ENCODE results near the gene SEBOX.

The SEBOX gene

GRCh38 chr17:28394337-28395116 is 29.5 kb upstream of the SEBOX start:
- DNase-seq (ENCODE audit: low read depth, low spot score) = no peak

DNA sequence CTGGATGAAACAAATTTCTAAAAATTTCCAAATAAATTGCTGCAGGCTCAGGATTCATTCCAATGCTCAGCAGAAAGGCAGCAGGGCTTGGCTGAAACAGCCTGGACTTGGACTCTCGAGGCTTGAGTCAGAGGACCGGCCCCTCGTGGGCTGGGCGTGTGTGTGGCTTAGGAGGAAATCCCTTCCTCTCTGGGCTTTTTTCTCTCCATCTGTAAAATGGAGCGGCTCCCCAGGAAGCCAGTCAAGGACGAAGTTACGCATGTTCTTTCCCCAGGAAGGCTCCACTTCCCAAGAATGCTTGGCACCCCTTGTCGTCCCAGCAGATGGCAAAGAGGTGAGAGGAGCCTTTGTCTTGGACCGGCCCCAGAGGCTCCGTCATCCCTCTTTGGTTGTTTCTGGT is 27.5 kb upstream of the SEBOX start:
- no peak for DNase-seq (ENCODE audit: low read depth, low spot score)

DNA sequence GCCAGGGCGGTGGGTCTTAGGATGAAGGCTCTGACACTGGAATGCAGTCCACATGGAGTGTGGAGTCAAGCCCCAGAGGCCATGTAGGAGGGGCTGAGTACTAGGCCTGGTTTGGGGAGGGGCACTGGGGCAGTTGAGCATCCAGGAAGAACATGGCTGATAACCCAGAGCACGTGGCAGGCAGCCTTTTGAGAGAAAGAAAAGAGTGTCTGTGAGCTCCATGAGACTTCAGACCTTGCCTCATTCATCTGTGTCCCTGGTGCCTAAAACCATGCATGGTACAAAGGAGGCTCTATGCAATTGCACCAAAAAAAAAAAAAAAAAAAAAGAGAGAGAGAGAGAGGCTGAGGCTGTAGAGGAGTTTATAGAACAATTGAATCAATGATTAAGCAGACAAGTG is 26.4 kb upstream of the SEBOX start:
- no peak for DNase-seq (ENCODE audit: low read depth, low spot score)

GRCh38 chr17:28390984-28391383 is 26.0 kb upstream of the SEBOX start:
- no peak for DNase-seq (ENCODE audit: low read depth, low spot score)

DNA sequence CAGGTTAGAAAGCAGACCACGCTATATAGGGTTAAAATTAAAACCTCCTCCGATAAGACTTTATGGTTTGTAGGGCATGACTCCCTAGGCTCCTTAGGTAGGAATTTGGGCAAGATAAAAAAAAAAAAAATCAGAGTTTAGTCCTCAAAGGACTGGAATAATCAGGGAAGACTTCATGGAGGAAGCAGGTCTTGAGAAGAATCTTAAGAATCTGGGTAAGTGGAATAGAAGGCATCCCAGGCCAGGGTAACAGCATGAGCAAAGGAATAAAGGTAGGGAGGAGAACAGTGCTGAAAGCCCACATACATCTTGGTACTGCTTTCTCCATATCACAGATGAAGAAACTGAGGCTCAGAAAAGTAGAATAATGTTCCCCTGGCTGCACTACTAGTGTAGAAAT is 25.6 kb upstream of the SEBOX start:
- DNase-seq (ENCODE audit: low read depth, low spot score) = no peak

GRCh38 chr17:28390141-28390540 is 25.1 kb upstream of the SEBOX start:
- no peak for DNase-seq (ENCODE audit: low read depth, low spot score)

GRCh38 chr17:28388106-28388505 is 23.1 kb upstream of the SEBOX start:
- DNase-seq (ENCODE audit: low read depth, low spot score) = no peak

DNA sequence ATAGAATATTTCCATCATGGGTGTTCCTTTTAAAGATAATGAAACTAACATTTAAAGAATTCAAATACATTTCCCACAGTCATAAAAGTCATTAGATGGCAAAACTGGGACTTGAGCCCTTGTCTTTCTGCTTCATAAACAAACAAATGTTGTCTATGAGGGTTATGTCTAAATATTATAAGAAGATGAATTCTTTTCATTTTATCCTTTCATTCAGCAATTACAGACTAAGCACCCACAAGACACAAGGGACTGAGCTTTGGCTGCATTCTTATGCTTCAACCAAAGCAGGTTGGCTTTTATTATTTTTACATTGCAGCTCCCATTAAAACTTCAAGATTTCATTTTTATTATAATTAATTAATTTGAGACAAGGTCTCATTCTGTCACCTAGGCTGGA is 21.4 kb upstream of the SEBOX start:
- DNase-seq (ENCODE audit: low read depth, low spot score) = no peak

GRCh38 chr17:28385406-28385805 is 20.4 kb upstream of the SEBOX start:
- DNase-seq (ENCODE audit: low read depth, low spot score) = no peak

DNA sequence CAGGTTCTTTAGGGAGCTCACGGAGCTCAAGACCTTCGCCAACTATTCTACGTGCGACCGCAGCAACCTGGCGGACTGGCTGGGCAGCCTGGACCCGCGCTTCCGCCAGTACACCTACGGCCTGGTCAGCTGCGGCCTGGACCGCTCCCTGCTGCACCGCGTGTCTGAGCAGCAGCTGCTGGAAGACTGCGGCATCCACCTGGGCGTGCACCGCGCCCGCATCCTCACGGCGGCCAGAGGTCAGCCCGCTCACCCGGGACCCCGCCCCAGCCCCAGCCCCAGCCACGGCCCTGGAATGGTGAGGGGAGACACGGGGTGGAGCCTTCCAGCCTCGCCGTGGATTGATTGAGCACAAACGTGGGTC is 20.0 kb upstream of the SEBOX start:
- no peak for DNase-seq (ENCODE audit: low read depth, low spot score)

DNA sequence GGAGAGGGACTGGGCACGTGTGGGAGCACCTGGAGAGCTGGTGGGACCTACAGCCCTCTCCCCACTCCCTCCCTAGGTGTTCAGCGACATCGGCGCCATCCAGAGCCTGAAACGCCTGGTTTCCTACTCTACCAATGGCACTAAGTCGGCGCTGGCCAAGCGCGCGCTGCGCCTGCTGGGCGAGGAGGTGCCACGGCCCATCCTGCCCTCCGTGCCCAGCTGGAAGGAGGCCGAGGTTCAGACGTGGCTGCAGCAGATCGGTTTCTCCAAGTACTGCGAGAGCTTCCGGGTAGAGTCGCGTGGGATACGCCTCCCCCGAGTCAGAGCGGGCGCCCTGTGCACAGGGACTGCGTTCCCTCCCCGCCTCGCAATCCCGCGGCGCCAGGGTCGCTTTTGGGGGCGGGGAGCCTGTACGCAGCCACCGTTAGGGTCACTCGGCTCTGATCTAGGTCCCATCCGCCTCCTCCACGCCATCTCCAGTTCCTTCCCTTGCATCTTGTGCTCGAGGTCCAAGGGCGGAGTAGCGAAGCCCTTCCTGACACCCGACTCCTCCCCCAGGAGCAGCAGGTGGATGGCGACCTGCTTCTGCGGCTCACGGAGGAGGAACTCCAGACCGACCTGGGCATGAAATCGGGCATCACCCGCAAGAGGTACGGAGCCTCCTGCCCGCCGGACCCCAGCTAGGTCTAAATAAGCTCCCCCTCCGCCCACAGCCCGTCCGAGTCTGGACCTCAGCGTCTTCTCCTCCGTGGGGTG is 19.5 kb upstream of the SEBOX start:
- DNase-seq (ENCODE audit: low read depth, low spot score) = peak; percentile 20

- no peak for DNase-seq (ENCODE audit: low read depth, low spot score)
These were observed 16.3 kb upstream of the SEBOX start for GRCh38 chr17:28381141-28381825.

- DNase-seq (ENCODE audit: low read depth, low spot score) = no peak
These were observed 15.1 kb upstream of the SEBOX start for GRCh38 chr17:28379814-28380801.

DNA sequence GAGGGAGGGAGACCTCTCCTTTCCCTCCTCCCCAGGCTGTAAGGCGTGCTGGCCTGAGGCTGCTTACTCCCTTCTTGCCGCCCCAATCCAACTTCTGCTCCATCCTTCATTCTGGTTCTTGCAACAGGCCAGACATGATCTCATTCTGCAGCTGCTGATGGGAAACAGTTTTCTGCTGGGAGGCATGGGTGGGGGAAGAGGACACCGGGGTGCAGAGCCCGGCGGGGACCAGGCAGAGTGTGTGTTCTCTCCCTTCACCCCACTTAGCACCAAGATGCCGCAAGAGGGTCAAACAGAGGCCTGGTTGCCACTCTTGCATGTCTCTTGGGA is 7.9 kb upstream of the SEBOX start:
- DNase-seq (ENCODE audit: low read depth, low spot score) = no peak

DNA sequence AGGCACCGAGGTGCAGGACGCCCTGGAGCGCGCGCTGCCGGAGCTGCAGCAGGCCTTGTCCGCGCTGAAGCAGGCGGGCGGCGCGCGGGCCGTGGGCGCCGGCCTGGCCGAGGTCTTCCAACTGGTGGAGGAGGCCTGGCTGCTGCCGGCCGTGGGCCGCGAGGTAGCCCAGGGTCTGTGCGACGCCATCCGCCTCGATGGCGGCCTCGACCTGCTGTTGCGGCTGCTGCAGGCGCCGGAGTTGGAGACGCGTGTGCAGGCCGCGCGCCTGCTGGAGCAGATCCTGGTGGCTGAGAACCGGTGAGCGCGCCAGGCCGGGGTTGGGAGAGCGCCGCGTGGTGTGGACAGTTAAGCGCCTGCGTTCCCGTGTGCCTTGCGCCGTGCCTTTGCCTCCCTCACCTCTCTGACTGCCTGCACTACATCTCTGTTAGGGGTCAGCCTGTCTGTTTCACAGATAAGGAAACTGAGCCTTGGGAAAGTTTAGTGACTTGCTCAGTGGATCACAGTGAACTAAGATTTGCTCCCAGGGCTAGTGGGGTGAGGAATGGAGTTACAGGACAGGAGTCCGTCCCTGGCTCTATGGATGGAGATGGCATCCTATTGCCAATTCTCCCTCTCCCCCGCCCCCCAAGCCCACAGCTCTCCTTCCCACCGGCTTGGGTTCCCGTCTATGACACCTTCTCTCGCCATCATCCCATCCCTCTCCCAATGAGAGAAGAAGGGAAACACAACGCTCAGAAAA is 7.4 kb upstream of the SEBOX start:
- no peak for DNase-seq (ENCODE audit: low read depth, low spot score)

GRCh38 chr17:28371245-28372202 is 6.5 kb upstream of the SEBOX start, which contains the start of gene SARM1:
Gene SARM1, plus strand, starts transcription at chr17:28371694. Its CDS starts 339 bp downstream, at chr17:28372033.
- DNase-seq (ENCODE audit: low read depth, low spot score) = peak; percentile 73

- DNase-seq (ENCODE audit: low read depth, low spot score) = no peak
These were observed 5.7 kb upstream of the SEBOX start for GRCh38 chr17:28370744-28371103.

GRCh38 chr17:28370035-28370743 is 5.2 kb upstream of the SEBOX start, which contains the start of gene VTN:
Gene VTN, minus strand, starts transcription at chr17:28370307. Its CDS starts 104 bp downstream, at chr17:28370203.
- no peak for DNase-seq (ENCODE audit: low read depth, low spot score)

DNA sequence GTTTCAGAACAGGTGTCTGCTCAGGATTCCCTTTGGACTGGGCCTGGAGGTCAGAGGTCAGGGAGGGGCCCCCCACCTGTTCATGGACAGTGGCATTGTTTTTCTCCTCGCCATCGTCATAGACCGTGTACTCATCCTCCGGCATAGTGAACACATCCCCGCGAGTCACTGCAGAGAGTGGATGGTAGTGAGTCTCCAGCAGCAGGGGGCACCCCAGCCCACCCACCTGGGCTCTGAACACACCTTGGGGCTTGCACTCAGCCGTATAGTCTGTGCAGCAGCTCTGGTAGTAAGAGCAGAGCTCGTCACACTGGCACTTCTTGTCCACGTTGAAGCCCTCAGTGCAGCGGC is 4.7 kb upstream of the SEBOX start:
- no peak for DNase-seq (ENCODE audit: low read depth, low spot score)

Measured in activated naive CD8-positive, alpha-beta T cell treated with anti-CD3 and anti-CD28 coated beads, Interleukin-2, amount 50 U/mL, for 16 hours (primary cell).